ENCODE data around the gene MANEAL. TPM values are rescaled to one million over a fixed set of nuclear protein-coding genes. Genes with fewer than 3 reads are reported as not detected.
A peak's percentile ranks its signal among the peaks of the same experiment; 100 is the strongest.

The MANEAL gene
- total RNA-seq, 2 donors from 2014 or later: 8.8 to 11.2 TPM

GRCh38 chr1:37782491-37782890 lies 11.2 kb upstream of the MANEAL start:
- WGBS: 83% methylated on average over 17 of the region's 17 CpGs
- Histone ChIP-seq H3K27ac (no peak overlapping the region), H3K4me1 (replicated peaks) (no peaks in the 10 kb centered on the region), H3K27me3 (replicated peaks; ENCODE audit: insufficient read depth) (no peaks in the 10 kb centered on the region), H3K4me3 (no peak overlapping the region), H3K36me3 (no peaks in the 10 kb centered on the region), H3K9me3 (no peaks in the 10 kb centered on the region)
- intact Hi-C loops (cut with DNase I): no loop called here
- TF ChIP-seq POLR2AphosphoS5 (IDR thresholded peaks at IDR 0.05) (no peak), CTCF (IDR thresholded peaks at IDR 0.05) (no peak), POLR2A (IDR thresholded peaks at IDR 0.05) (no peak)
- DNase-seq (ENCODE audit: low spot score): no peak

GRCh38 chr1:37792943-37793686 lies 532 bp upstream of the MANEAL start:
- Histone ChIP-seq H3K27ac (no peak overlapping the region), H3K4me3 (peak overlapping the region; percentile 40 to 54), H3K4me1 (replicated peaks) (peaks cover 3% of the 10 kb centered on the region), H3K9me3 (no peaks in the 10 kb centered on the region), H3K36me3 (no peaks in the 10 kb centered on the region), H3K27me3 (replicated peaks; ENCODE audit: insufficient read depth) (no peaks in the 10 kb centered on the region)
- 31% methylated on average over 33 of the region's 36 CpGs for WGBS
- no peak for DNase-seq (ENCODE audit: low spot score)
- intact Hi-C loops (cut with DNase I): no loop called here
- no peak for TF ChIP-seq POLR2A (IDR thresholded peaks at IDR 0.05)
- no peak for TF ChIP-seq CTCF (IDR thresholded peaks at IDR 0.05)
- no peak for TF ChIP-seq POLR2AphosphoS5 (IDR thresholded peaks at IDR 0.05)

GRCh38 chr1:37794372-37795339 lies 1.0 kb downstream of the MANEAL start:
- intact Hi-C loops (cut with DNase I): no loop called here

GRCh38 chr1:37795340-37796125 lies 1.9 kb downstream of the MANEAL start:
- Histone ChIP-seq H3K27ac (no peak overlapping the region), H3K36me3 (no peaks in the 10 kb centered on the region), H3K9me3 (no peaks in the 10 kb centered on the region), H3K27me3 (replicated peaks; ENCODE audit: insufficient read depth) (no peaks in the 10 kb centered on the region), H3K4me1 (replicated peaks) (peaks cover 3% of the 10 kb centered on the region), H3K4me3 (no peak overlapping the region)
- TF ChIP-seq POLR2A (IDR thresholded peaks at IDR 0.05) (no peak), POLR2AphosphoS5 (IDR thresholded peaks at IDR 0.05) (peak; percentile 29), CTCF (IDR thresholded peaks at IDR 0.05) (no peak)
- peak; percentile 41 for DNase-seq (ENCODE audit: low spot score)
- 26% methylated on average over 22 of the region's 22 CpGs for WGBS
- intact Hi-C loops (cut with DNase I): no loop called here

More at GRCh38 chr1:37794372-37795339, 1.0 kb downstream of the MANEAL start:
- WGBS: 15% methylated on average over 46 of the region's 59 CpGs
- no peaks in the 10 kb centered on the region for H3K36me3 ChIP-seq
- peak overlapping the region; percentile 40 to 54 for H3K4me3 ChIP-seq
- no peak for TF ChIP-seq CTCF (IDR thresholded peaks at IDR 0.05)
- TF ChIP-seq POLR2A (IDR thresholded peaks at IDR 0.05): no peak
- no peak for TF ChIP-seq POLR2AphosphoS5 (IDR thresholded peaks at IDR 0.05)
- no peak overlapping the region for H3K27ac ChIP-seq
- H3K9me3 ChIP-seq: no peaks in the 10 kb centered on the region
- H3K4me1 ChIP-seq (replicated peaks): peaks cover 3% of the 10 kb centered on the region
- H3K27me3 ChIP-seq (replicated peaks; ENCODE audit: insufficient read depth): no peaks in the 10 kb centered on the region
- DNase-seq (ENCODE audit: low spot score): no peak
